Neural cell (in vitro differentiated cells): ENCODE measurements around the gene TXK. TPM values are rescaled to one million over a fixed set of nuclear protein-coding genes. Genes with fewer than 3 reads are reported as not detected.

Experiments used
- H2AFZ ChIP-seq: fragments of 200-600, 300-800 bp; sonication (generic), shearing (Covaris generic); 2 replicates; pipeline ENCODE4 v1.6.0; 2014; ENCODE audit warnings: low read depth, mild to moderate bottlenecking, antibody characterized with exemption, low read length, moderate library complexity
- H3F3A ChIP-seq: fragments of 200-600 bp; shearing (Covaris generic); 2 replicates; pipeline ENCODE4 v1.6.1; 2016; ENCODE audit warnings: mild to moderate bottlenecking, moderate library complexity, mixed read lengths, antibody characterized with exemption, low read length; ENCODE audit not compliant: insufficient read depth, poor library complexity, severe bottlenecking
- H3K27ac ChIP-seq: fragments of 200-600, 300-800 bp; sonication (generic), shearing (Covaris generic); 2 replicates; pipeline ENCODE4 v1.5.1; 2014; ENCODE audit warnings: mild to moderate bottlenecking, low read length, moderate library complexity
- H3K27me3 ChIP-seq: fragments of 300-800, 200-600 bp; sonication (generic), shearing (Covaris generic); 2 replicates; pipeline ENCODE4 v1.6.0; 2014; ENCODE audit warnings: mild to moderate bottlenecking, low read depth, low read length, moderate library complexity; ENCODE audit not compliant: insufficient read depth
- H3K36me3 ChIP-seq: fragments of 300-800, 200-600 bp; sonication (generic), shearing (Covaris generic); 2 replicates; pipeline ENCODE4 v1.5.1; 2014; ENCODE audit warnings: mild to moderate bottlenecking, antibody characterized with exemption, low read length, moderate library complexity; ENCODE audit not compliant: insufficient read depth
- H3K4me2 ChIP-seq: fragments of 300-800, 200-600 bp; sonication (generic), shearing (Covaris generic); 2 replicates; pipeline ENCODE4 v1.6.0; 2014; ENCODE audit warnings: mild to moderate bottlenecking, low read length
- H3K4me3 ChIP-seq: fragments of 300-800, 200-600 bp; sonication (generic), shearing (Covaris generic); 2 replicates; pipeline ENCODE4 v1.5.1; 2014; ENCODE audit warnings: mild to moderate bottlenecking, low read length, moderate library complexity
- H3K79me2 ChIP-seq: fragments of 200-600 bp; shearing (Covaris generic); replicated peaks from 2 replicates; pipeline ENCODE4 v1.6.0; 2014; ENCODE audit warnings: mild to moderate bottlenecking, low read length, moderate library complexity; ENCODE audit not compliant: insufficient read depth
- H3K9ac ChIP-seq: fragments of 300-800, 200-600 bp; sonication (generic), shearing (Covaris generic); 2 replicates; pipeline ENCODE4 v1.6.1; 2016; ENCODE audit warnings: mild to moderate bottlenecking, low read length, mixed read lengths
- H3K9me2 ChIP-seq: fragments of 200-600 bp; shearing (Covaris generic); 2 replicates; pipeline ENCODE4 v1.6.1; 2016; ENCODE audit warnings: mild to moderate bottlenecking, low read length, mixed read lengths; ENCODE audit not compliant: insufficient read depth
- H3K9me3 ChIP-seq: fragments of 200-600, 300-800 bp; sonication (generic), shearing (Covaris generic); 2 replicates; pipeline ENCODE4 v1.6.1; 2016; ENCODE audit warnings: mild to moderate bottlenecking, mixed run types, low read length, moderate library complexity, mixed read lengths
- H4K20me1 ChIP-seq: fragments of 200-600 bp; shearing (Covaris generic); 2 replicates; pipeline ENCODE4 v1.6.1; 2016; ENCODE audit warnings: mild to moderate bottlenecking, mixed run types; ENCODE audit not compliant: insufficient read depth
- EP300 ChIP-seq: fragments of 450-650 bp; conservative IDR thresholded peaks from 2 replicates; pipeline ENCODE4 v1.6.1; 2014; ENCODE audit warnings: antibody characterized with exemption, mild to moderate bottlenecking, moderate library complexity; ENCODE audit not compliant: poor library complexity, severe bottlenecking
- EZH2 ChIP-seq: fragments of 200-600, 300-800 bp; shearing (Covaris generic), sonication (generic); IDR thresholded peaks from 2 replicates; pipeline ENCODE4 v1.6.1; 2014; ENCODE audit warnings: antibody characterized with exemption, low read length, borderline replicate concordance, mild to moderate bottlenecking; ENCODE audit not compliant: insufficient read depth, poor library complexity, severe bottlenecking
- MXI1 ChIP-seq: fragments of 450-650 bp; conservative IDR thresholded peaks from 2 replicates; pipeline ENCODE4 v1.6.1; 2014; ENCODE audit warnings: antibody characterized with exemption, mild to moderate bottlenecking; ENCODE audit not compliant: poor library complexity, severe bottlenecking
- POLR2AphosphoS5 ChIP-seq: IDR thresholded peaks from 2 replicates; pipeline ENCODE4 v1.6.1; 2012
- RAD21 ChIP-seq: fragments of 450-650 bp; conservative IDR thresholded peaks from 2 replicates; pipeline ENCODE4 v1.6.1; 2014; ENCODE audit warnings: antibody characterized with exemption, mild to moderate bottlenecking, moderate library complexity
- SMC3 ChIP-seq: fragments of 450-650 bp; conservative IDR thresholded peaks from 2 replicates; pipeline ENCODE4 v1.6.1; 2014; ENCODE audit warnings: antibody characterized with exemption, mild to moderate bottlenecking, moderate library complexity; ENCODE audit not compliant: poor library complexity
- TAF1 ChIP-seq: IDR thresholded peaks from 2 replicates; pipeline ENCODE4 v1.6.1; 2012; ENCODE audit warnings: low read depth
- polyA plus RNA-seq: library from polyadenylated mRNA; depleted of rRNA; stranded (reverse); fragments of >200 nt; gene quantifications from 2 replicates; pipeline ENCODE4 v1.2.3, GENCODE V29; 2014
- TF ChIP-seq, protein P1 (sequence below): IDR thresholded peaks from 2 replicates; pipeline ENCODE4 v1.6.1; 2012; ENCODE audit warnings: borderline replicate concordance
- TF ChIP-seq, protein P2 (sequence below): fragments of 450-650 bp; IDR thresholded peaks from 2 replicates; pipeline ENCODE4 v1.5.1; 2014; ENCODE audit warnings: antibody characterized with exemption, mild to moderate bottlenecking, moderate library complexity; ENCODE audit not compliant: poor library complexity, severe bottlenecking

Gene TXK
- polyA plus RNA-seq, 1 donor from 2014 or later: not detected

DNA sequence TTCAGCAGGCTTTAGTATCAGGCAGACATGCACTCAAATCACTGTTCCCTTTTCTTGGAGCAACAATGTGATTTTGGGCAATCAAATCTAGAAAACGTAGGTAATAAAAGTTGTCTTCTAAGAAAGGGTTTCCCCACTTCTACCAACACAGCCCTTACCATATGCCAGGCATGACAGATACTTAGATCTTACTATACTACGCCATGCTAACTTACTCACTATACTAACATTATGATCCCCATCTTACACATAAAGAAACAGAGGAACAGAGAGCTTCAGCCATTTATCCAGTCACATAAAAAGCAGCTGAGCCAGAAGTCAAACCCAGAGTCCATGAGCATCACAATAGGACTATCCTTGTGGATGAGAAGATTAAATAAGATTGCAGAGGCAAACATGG is 9.2 kb downstream of the TXK start:
- H3K4me3 ChIP-seq: no peak overlapping the region
- H3K9ac ChIP-seq: no peak overlapping the region
- H3K9me3 ChIP-seq: no peaks in the 10 kb centered on the region
- H3K27me3 ChIP-seq: no peaks in the 10 kb centered on the region
- no peaks in the 10 kb centered on the region for H4K20me1 ChIP-seq
- H3K9me2 ChIP-seq: no peaks in the 10 kb centered on the region
- no peak overlapping the region for H3K4me2 ChIP-seq
- no peak overlapping the region for H3K27ac ChIP-seq
- H3K79me2 ChIP-seq: no peaks in the 10 kb centered on the region
- no peaks in the 10 kb centered on the region for H3K36me3 ChIP-seq
- H3F3A ChIP-seq: no peaks in the 10 kb centered on the region
- H2AFZ ChIP-seq: no peak overlapping the region
- TF ChIP-seq RAD21: no peak
- TF ChIP-seq, protein P1, sequence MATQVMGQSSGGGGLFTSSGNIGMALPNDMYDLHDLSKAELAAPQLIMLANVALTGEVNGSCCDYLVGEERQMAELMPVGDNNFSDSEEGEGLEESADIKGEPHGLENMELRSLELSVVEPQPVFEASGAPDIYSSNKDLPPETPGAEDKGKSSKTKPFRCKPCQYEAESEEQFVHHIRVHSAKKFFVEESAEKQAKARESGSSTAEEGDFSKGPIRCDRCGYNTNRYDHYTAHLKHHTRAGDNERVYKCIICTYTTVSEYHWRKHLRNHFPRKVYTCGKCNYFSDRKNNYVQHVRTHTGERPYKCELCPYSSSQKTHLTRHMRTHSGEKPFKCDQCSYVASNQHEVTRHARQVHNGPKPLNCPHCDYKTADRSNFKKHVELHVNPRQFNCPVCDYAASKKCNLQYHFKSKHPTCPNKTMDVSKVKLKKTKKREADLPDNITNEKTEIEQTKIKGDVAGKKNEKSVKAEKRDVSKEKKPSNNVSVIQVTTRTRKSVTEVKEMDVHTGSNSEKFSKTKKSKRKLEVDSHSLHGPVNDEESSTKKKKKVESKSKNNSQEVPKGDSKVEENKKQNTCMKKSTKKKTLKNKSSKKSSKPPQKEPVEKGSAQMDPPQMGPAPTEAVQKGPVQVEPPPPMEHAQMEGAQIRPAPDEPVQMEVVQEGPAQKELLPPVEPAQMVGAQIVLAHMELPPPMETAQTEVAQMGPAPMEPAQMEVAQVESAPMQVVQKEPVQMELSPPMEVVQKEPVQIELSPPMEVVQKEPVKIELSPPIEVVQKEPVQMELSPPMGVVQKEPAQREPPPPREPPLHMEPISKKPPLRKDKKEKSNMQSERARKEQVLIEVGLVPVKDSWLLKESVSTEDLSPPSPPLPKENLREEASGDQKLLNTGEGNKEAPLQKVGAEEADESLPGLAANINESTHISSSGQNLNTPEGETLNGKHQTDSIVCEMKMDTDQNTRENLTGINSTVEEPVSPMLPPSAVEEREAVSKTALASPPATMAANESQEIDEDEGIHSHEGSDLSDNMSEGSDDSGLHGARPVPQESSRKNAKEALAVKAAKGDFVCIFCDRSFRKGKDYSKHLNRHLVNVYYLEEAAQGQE: no peak
- TF ChIP-seq MXI1: no peak
- no peak for TF ChIP-seq POLR2AphosphoS5
- TF ChIP-seq EZH2: no peak
- TF ChIP-seq EP300: no peak
- no peak for TF ChIP-seq TAF1
- TF ChIP-seq, protein P2, sequence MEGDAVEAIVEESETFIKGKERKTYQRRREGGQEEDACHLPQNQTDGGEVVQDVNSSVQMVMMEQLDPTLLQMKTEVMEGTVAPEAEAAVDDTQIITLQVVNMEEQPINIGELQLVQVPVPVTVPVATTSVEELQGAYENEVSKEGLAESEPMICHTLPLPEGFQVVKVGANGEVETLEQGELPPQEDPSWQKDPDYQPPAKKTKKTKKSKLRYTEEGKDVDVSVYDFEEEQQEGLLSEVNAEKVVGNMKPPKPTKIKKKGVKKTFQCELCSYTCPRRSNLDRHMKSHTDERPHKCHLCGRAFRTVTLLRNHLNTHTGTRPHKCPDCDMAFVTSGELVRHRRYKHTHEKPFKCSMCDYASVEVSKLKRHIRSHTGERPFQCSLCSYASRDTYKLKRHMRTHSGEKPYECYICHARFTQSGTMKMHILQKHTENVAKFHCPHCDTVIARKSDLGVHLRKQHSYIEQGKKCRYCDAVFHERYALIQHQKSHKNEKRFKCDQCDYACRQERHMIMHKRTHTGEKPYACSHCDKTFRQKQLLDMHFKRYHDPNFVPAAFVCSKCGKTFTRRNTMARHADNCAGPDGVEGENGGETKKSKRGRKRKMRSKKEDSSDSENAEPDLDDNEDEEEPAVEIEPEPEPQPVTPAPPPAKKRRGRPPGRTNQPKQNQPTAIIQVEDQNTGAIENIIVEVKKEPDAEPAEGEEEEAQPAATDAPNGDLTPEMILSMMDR: no peak
- TF ChIP-seq SMC3: no peak

DNA sequence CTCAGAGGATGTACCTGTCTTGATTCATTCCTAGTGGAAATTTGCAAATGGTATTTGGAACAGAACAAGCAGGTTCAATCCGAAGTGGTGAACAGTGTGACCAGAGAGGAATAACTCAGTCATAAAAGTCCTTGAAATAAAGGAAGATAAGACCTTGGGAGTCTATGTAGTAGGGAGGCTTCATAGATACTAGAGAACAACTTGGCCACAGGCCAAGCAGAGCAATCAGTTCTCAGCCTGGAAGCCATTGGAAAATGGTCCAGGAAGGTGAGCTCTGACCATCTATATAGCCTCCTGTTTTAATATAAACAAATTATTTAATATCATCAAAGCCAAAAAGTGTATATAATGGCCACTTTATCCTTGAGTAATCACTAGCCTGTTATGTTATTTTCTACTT is 11.3 kb downstream of the TXK start:
- TF ChIP-seq EZH2: no peak
- TF ChIP-seq TAF1: no peak
- no peak for TF ChIP-seq EP300
- TF ChIP-seq MXI1: no peak
- TF ChIP-seq, protein P1: no peak
- no peak for TF ChIP-seq POLR2AphosphoS5
- TF ChIP-seq RAD21: no peak
- TF ChIP-seq, protein P2: no peak
- TF ChIP-seq SMC3: no peak
- H3K9me2 ChIP-seq: no peaks in the 10 kb centered on the region
- H3K27me3 ChIP-seq: no peaks in the 10 kb centered on the region
- H3K36me3 ChIP-seq: no peaks in the 10 kb centered on the region
- H3K9ac ChIP-seq: no peak overlapping the region
- H3K4me2 ChIP-seq: no peak overlapping the region
- H3K9me3 ChIP-seq: no peaks in the 10 kb centered on the region
- no peaks in the 10 kb centered on the region for H3K79me2 ChIP-seq
- H2AFZ ChIP-seq: no peak overlapping the region
- H4K20me1 ChIP-seq: no peaks in the 10 kb centered on the region
- H3K4me3 ChIP-seq: no peak overlapping the region
- H3K27ac ChIP-seq: no peak overlapping the region
- H3F3A ChIP-seq: no peaks in the 10 kb centered on the region
